GM12878 (cell line): ENCODE measurements around the gene DMD. TPM values are rescaled to one million over a fixed set of nuclear protein-coding genes. Genes with fewer than 3 reads are reported as not detected.

Experiments
- ATAC-seq: fragments of 200-7000 bp; cut with Tn5 transposase; 3 replicates; pipeline ENCODE4 v1.9.1; 2020; ENCODE audit warnings: mild to moderate bottlenecking, moderate library complexity
- BruUV-seq: library from RNA; stranded (reverse); fragments of 400-500 nt; replicated peaks from 2 replicates; lab custom pipeline; 2021; lab: Mats Ljungman, UMichigan
- CTCF ChIA-PET: fragments of 300-600 bp; sonication (Branson Sonifier 250); formaldehyde crosslinking; extraction: SDS; loops from one replicate; lab custom pipeline; 2021; ENCODE audit warnings: inconsistent platforms; lab: Yijun Ruan, JAX
- POLR2A ChIA-PET: fragments of 350-600 bp; formaldehyde crosslinking; extraction: SDS; loops from one replicate; lab custom pipeline; 2021; ENCODE audit warnings: inconsistent platforms; lab: Charles Lee
- RAD21 ChIA-PET: fragments of 300-600 bp; sonication (Branson Sonifier 250); formaldehyde crosslinking; loops from one replicate; lab custom pipeline; 2023; ENCODE audit warnings: antibody characterized with exemption; ENCODE audit not compliant: unreplicated experiment; lab: Charles Lee
- SMC1A ChIA-PET: fragments of 300-600 bp; sonication (Branson Sonifier 250); formaldehyde crosslinking; loops from one replicate; lab custom pipeline; 2023; ENCODE audit not compliant: unreplicated experiment, uncharacterized antibody; lab: Charles Lee
- DNase-seq: peaks from one replicate; pipeline ENCODE4 v3.0.0-alpha.2; 2011; ENCODE audit warnings: low read depth, low spot score
- FAIRE-seq: peaks from 3 replicates; lab custom pipeline; 2011; peaks lifted over from hg19 to GRCh38; lab: Jason Lieb, UNC
- H2AFZ ChIP-seq: 2 replicates; pipeline ENCODE4 v1.6.0; 2011; ENCODE audit warnings: low read depth, low read length, control low read depth; ENCODE audit not compliant: control insufficient read depth
- H3K27ac ChIP-seq: 2 replicates; pipeline ENCODE4 v1.5.1; 2011; ENCODE audit warnings: control low read depth; ENCODE audit not compliant: control insufficient read depth, insufficient read depth
- H3K27me3 ChIP-seq, 2 experiments: replicated peaks in 1 of 2; 2 replicates each; pipeline versions ENCODE4 v1.6.0 to v1.6.1; 2011; ENCODE audit warnings: low read length in 1 of 2; ENCODE audit not compliant: control insufficient read depth in 2 of 2, insufficient read depth in 2 of 2
- H3K36me3 ChIP-seq, 2 experiments: 2 replicates each; pipeline ENCODE4 v1.5.1; 2011; ENCODE audit warnings: low read length in 1 of 2; ENCODE audit not compliant: control insufficient read depth in 2 of 2, insufficient read depth in 2 of 2
- H3K4me1 ChIP-seq: 2 replicates; pipeline ENCODE4 v1.6.1; 2011; ENCODE audit warnings: mild to moderate bottlenecking, low read length, moderate library complexity, mixed read lengths; ENCODE audit not compliant: control insufficient read depth, insufficient read depth
- H3K4me2 ChIP-seq: 2 replicates; pipeline ENCODE4 v1.6.0; 2011; ENCODE audit warnings: control low read depth; ENCODE audit not compliant: control insufficient read depth, insufficient read depth
- H3K4me3 ChIP-seq: fragments of 200-600 bp; sonication (generic); 2 replicates; pipeline ENCODE4 v1.5.1; 2016
- H3K79me2 ChIP-seq: 2 replicates; pipeline ENCODE4 v1.6.0; 2011; ENCODE audit warnings: low read length; ENCODE audit not compliant: control insufficient read depth, insufficient read depth
- H3K9ac ChIP-seq: 2 replicates; pipeline ENCODE4 v1.8.0; 2011; ENCODE audit warnings: low read length, control low read depth, mixed read lengths; ENCODE audit not compliant: control insufficient read depth, insufficient read depth
- H3K9me3 ChIP-seq: replicated peaks from 3 replicates; pipeline ENCODE4 v1.5.1; 2011; ENCODE audit warnings: mild to moderate bottlenecking, low read length; ENCODE audit not compliant: control insufficient read depth, insufficient read depth
- H4K20me1 ChIP-seq: 2 replicates; pipeline ENCODE4 v1.6.0; 2011; ENCODE audit not compliant: control insufficient read depth, insufficient read depth
- EED ChIP-seq: sonication (generic); IDR thresholded peaks from 2 replicates; pipeline ENCODE4 v1.6.1; 2016; ENCODE audit warnings: antibody characterized with exemption, low read depth
- FOXK2 ChIP-seq: fragments of 450-650 bp; IDR thresholded peaks from 2 replicates; pipeline ENCODE4 v1.6.1; 2017; ENCODE audit warnings: mild to moderate bottlenecking, moderate library complexity
- LARP7 ChIP-seq: fragments of 450-650 bp; IDR thresholded peaks from 2 replicates; pipeline ENCODE4 v1.6.1; 2017; ENCODE audit warnings: mild to moderate bottlenecking
- MYC ChIP-seq: IDR thresholded peaks from 2 replicates; pipeline ENCODE4 v1.6.1; 2011; ENCODE audit warnings: mild to moderate bottlenecking, low read length, moderate library complexity, inconsistent platforms; ENCODE audit not compliant: insufficient read depth, insufficient replicate concordance, insufficient read length, severe bottlenecking
- NRF1 ChIP-seq: conservative IDR thresholded peaks from 2 replicates; pipeline ENCODE4 v1.6.1; 2011; ENCODE audit warnings: mild to moderate bottlenecking, low read depth, low read length, improper control_type of control experiment
- PAX5 ChIP-seq: IDR thresholded peaks from 2 replicates; pipeline ENCODE4 v1.6.1; 2011; ENCODE audit warnings: low read depth, low read length, borderline replicate concordance
- PAX8 ChIP-seq: fragments of 450-650 bp; IDR thresholded peaks from 2 replicates; pipeline ENCODE4 v1.6.1; 2017; ENCODE audit warnings: mild to moderate bottlenecking, moderate library complexity
- RELA ChIP-seq: fragments of 450-650 bp; IDR thresholded peaks from 2 replicates; pipeline ENCODE4 v1.8.0; 2014; ENCODE audit warnings: borderline replicate concordance; ENCODE audit not compliant: partially characterized antibody
- SMAD5 ChIP-seq: IDR thresholded peaks from 2 replicates; pipeline ENCODE4 v1.6.1; 2016; ENCODE audit warnings: antibody characterized with exemption, low read depth
- WGBS: methylation state at CpG from one replicate; pipeline ENCODE4 v1.1.6; 2016; ENCODE audit warnings: low lambda C conversion rate; ENCODE audit not compliant: insufficient replicate concordance, insufficient coverage; ENCODE audit errors: missing lambda C conversion rate; 5-methylcytosine and 5-hydroxymethylcytosine counted together
- in situ Hi-C: fragments of 300-500 bp; cut with MboI; formaldehyde crosslinking; loops from 9 replicates; pipeline ENCODE4 v1.14.3; 2018; ENCODE audit warnings: mixed read lengths
- intact Hi-C: fragments of 100-400 bp; cut with micrococcal nuclease; formaldehyde crosslinking; loops from one replicate; pipeline ENCODE4 v1.14.2; 2022; ENCODE audit not compliant: unreplicated experiment
- polyA plus RNA-seq, 11 experiments: library from polyadenylated mRNA; depleted of rRNA in 4 of 11; unstranded in 6 of 11; stranded (reverse) in 5 of 11; fragments of >200 nt; fragmentation: Nextera tagmentation in 4 of 11; fragmentation: Illumina TruSeq in 1 of 11; extraction: Ambion mirVana in 4 of 11; extraction: Trizol in 1 of 11; gene quantifications; 1 replicate in 1 of 11; 2 replicates in 10 of 11; pipeline versions ENCODE4 v1.2.1 to v1.2.3, GENCODE V29; 2011 to 2016; ENCODE audit warnings: inconsistent platforms in 2 of 11, missing spikeins in 2 of 11, low read depth in 1 of 11
- total RNA-seq, 4 experiments: library from RNA; depleted of rRNA in 3 of 4; stranded (reverse); fragments of >200 nt in 3 of 4; fragmentation: Illumina TruSeq in 1 of 4; extraction: Trizol in 1 of 4; gene quantifications; 2 replicates each; pipeline versions ENCODE4 v1.2.1 to v1.2.3, GENCODE V29; 2013 to 2021
- TF ChIP-seq, protein P1 (sequence below): IDR thresholded peaks from 2 replicates; pipeline ENCODE4 v1.6.1; 2011; ENCODE audit warnings: low read depth, mild to moderate bottlenecking, low read length, moderate library complexity, borderline replicate concordance; ENCODE audit errors: extremely low read depth
- TF ChIP-seq, protein P2 (sequence below): fragments of 150-350 bp; IDR thresholded peaks from 2 replicates; pipeline ENCODE4 v1.6.1; 2016; ENCODE audit warnings: low read depth, low read length

The DMD gene
- total and polyA plus RNA-seq, 10 of the 15 experiments (the other 5 are each of a cell fraction or from before 2014, with no cell fraction given): 1.4 to 24.3 (median 4.3) TPM

DNA sequence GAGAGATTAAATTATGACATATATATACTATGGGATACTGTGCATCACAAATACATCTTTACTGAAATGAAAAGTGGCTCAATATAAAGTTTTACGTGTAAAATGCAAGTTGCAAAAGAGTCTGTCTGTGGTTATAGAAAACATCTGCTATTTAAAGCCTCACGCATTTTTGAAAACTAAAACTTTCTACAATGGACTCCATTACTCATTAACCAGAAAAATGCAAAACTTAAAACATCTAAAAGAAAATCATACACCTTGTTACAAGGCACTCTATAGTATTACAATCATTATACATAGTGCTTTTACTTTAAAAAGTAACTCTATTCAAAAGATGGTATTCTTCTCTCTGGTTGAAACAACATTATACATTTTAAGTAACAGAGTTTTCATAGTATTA lies 755.6 kb downstream of the DMD start (continued):
- no peak for TF ChIP-seq NRF1

DNA sequence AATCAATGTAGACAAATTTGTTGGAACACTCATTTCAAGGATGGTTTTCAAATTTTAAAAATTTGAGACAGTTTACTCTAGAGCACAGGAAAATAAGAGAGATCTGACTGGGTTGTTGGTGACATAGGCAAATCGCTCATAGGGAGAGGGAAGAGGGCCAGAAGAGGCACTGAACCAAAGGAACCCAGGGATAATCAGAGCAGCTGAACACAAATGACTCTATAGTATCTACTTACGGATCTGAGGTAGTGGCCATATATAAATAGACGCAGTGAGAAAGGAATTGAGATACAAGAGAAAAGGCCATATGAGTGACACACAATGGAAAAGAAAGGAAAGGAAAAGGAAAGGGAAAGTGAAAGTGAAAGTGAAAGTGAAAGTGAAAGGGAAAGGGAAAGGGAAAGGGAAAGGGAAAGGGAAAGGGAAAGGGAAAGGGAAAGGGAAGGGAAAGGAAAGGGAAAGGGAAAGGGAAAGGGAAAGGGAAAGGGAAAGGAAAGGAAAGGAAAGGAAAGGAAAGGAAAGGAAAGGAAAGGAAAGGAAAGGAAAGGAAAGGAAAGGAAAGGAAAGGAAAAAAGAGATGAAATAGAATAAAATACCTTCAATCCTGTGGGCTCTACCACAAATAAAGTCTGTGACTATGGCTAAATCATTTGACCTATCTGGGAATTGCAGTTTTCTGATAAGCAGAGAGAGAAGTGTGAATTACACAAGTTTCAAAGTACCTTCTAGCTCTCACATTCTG lies 759.2 kb downstream of the DMD start:
- WGBS: 79% methylated on average over 3 of the region's 3 CpGs
- BruUV-seq: no TSS peak
- ChIA-PET POLR2A (no interaction called here), CTCF (no interaction called here), SMC1A (no interaction called here), RAD21 (no interaction called here)
- Histone ChIP-seq H3K36me3 (no peaks in the 10 kb centered on the region), H3K4me2 (no peak overlapping the region), H3K27ac (no peak overlapping the region), H3K27me3 (peaks cover 0 to under 1% of the 10 kb centered on the region in 2 experiments; a peak in 1 of 4 replicates), H3K79me2 (no peaks in the 10 kb centered on the region), H3K4me3 (no peak overlapping the region), H4K20me1 (no peaks in the 10 kb centered on the region), H3K4me1 (peaks cover 14% of the 10 kb centered on the region), H3K9me3 (no peaks in the 10 kb centered on the region), H2AFZ (no peak overlapping the region), H3K9ac (no peak overlapping the region)
- DNase-seq: no peak
- in situ Hi-C loops: no loop called here
- FAIRE-seq: no peak
- TF ChIP-seq LARP7: no peak
- TF ChIP-seq EED: no peak
- TF ChIP-seq, protein P1, sequence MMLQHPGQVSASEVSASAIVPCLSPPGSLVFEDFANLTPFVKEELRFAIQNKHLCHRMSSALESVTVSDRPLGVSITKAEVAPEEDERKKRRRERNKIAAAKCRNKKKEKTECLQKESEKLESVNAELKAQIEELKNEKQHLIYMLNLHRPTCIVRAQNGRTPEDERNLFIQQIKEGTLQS: no peak
- TF ChIP-seq NRF1: no peak
- TF ChIP-seq SMAD5: no peak
- TF ChIP-seq, protein P2, sequence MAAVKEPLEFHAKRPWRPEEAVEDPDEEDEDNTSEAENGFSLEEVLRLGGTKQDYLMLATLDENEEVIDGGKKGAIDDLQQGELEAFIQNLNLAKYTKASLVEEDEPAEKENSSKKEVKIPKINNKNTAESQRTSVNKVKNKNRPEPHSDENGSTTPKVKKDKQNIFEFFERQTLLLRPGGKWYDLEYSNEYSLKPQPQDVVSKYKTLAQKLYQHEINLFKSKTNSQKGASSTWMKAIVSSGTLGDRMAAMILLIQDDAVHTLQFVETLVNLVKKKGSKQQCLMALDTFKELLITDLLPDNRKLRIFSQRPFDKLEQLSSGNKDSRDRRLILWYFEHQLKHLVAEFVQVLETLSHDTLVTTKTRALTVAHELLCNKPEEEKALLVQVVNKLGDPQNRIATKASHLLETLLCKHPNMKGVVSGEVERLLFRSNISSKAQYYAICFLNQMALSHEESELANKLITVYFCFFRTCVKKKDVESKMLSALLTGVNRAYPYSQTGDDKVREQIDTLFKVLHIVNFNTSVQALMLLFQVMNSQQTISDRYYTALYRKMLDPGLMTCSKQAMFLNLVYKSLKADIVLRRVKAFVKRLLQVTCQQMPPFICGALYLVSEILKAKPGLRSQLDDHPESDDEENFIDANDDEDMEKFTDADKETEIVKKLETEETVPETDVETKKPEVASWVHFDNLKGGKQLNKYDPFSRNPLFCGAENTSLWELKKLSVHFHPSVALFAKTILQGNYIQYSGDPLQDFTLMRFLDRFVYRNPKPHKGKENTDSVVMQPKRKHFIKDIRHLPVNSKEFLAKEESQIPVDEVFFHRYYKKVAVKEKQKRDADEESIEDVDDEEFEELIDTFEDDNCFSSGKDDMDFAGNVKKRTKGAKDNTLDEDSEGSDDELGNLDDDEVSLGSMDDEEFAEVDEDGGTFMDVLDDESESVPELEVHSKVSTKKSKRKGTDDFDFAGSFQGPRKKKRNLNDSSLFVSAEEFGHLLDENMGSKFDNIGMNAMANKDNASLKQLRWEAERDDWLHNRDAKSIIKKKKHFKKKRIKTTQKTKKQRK: no peak
- no peak for TF ChIP-seq RELA
- TF ChIP-seq FOXK2: no peak
- TF ChIP-seq MYC: no peak
- no peak for TF ChIP-seq PAX8
- TF ChIP-seq PAX5: no peak
- intact Hi-C loops: no loop called here
- no peak for ATAC-seq
